Progenitor cell of endocrine pancreas (in vitro differentiated cells): Measurements from ENCODE around the gene SPECC1L. TPM values are rescaled to one million over a fixed set of nuclear protein-coding genes. Genes with fewer than 3 reads are reported as not detected.

Experiments
- DNase-seq: peaks from one replicate; pipeline ENCODE4 v3.0.0; 2021; ENCODE audit warnings: low spot score; ENCODE audit not compliant: unreplicated experiment
- H3K27ac Mint-ChIP-seq: 2 replicates; pipeline ENCODE4 v1.8.0; 2021; ENCODE audit warnings: mild to moderate bottlenecking, moderate library complexity, mixed read lengths
- H3K27me3 Mint-ChIP-seq: 2 replicates; pipeline ENCODE4 v1.8.0; 2021; ENCODE audit warnings: mixed read lengths
- H3K36me3 Mint-ChIP-seq: 2 replicates; pipeline ENCODE4 v1.8.0; 2022; ENCODE audit warnings: mixed read lengths; ENCODE audit not compliant: insufficient read depth
- H3K4me1 Mint-ChIP-seq: 2 replicates; pipeline ENCODE4 v1.8.0; 2021; ENCODE audit warnings: low read depth, mixed read lengths
- H3K4me3 Mint-ChIP-seq: 2 replicates; pipeline ENCODE4 v1.8.0; 2021; ENCODE audit warnings: low read depth, mild to moderate bottlenecking, moderate library complexity, mixed read lengths
- H3K9me3 Mint-ChIP-seq: 2 replicates; pipeline ENCODE4 v1.8.0; 2021; ENCODE audit warnings: low read depth, mixed read lengths
- CTCF ChIP-seq: fragments of 200-600 bp; sonication (generic); IDR thresholded peaks from one replicate; pipeline ENCODE4 v1.5.0; 2021; ENCODE audit warnings: antibody characterized with exemption, mild to moderate bottlenecking; ENCODE audit not compliant: unreplicated experiment
- total RNA-seq: library from RNA; stranded (reverse); gene quantifications from 2 replicates; pipeline ENCODE4 v1.2.1, GENCODE V29; 2021

SPECC1L gene
- total RNA-seq, 1 donor from 2014 or later: 96.9 TPM

GRCh38 chr22:24431309-24432034 is 160.8 kb downstream of the SPECC1L start:
- Mint-ChIP-seq H3K36me3 (no peaks in the 10 kb centered on the region), H3K9me3 (no peaks in the 10 kb centered on the region), H3K4me1 (peaks cover 1% of the 10 kb centered on the region), H3K27ac (no peak overlapping the region), H3K27me3 (peaks cover 10% of the 10 kb centered on the region), H3K4me3 (no peak overlapping the region)
- TF ChIP-seq CTCF: no peak
- DNase-seq: no peak

- Mint-ChIP-seq H3K4me3 (no peak overlapping the region), H3K27ac (no peak overlapping the region), H3K27me3 (peaks cover 5% of the 10 kb centered on the region), H3K4me1 (peaks cover 1% of the 10 kb centered on the region), H3K9me3 (no peaks in the 10 kb centered on the region), H3K36me3 (no peaks in the 10 kb centered on the region)
- no peak for DNase-seq
- no peak for TF ChIP-seq CTCF
These were observed 161.6 kb downstream of the SPECC1L start for GRCh38 chr22:24432059-24432853.

- no peak for TF ChIP-seq CTCF
These were observed 162.6 kb downstream of the SPECC1L start for GRCh38 chr22:24433001-24433827.

GRCh38 chr22:24433828-24434470 is 163.3 kb downstream of the SPECC1L start:
- H3K4me1 Mint-ChIP-seq: peaks cover 1% of the 10 kb centered on the region
- no peak overlapping the region for H3K27ac Mint-ChIP-seq
- no peaks in the 10 kb centered on the region for H3K36me3 Mint-ChIP-seq
- H3K27me3 Mint-ChIP-seq: no peaks in the 10 kb centered on the region
- H3K4me3 Mint-ChIP-seq: no peak overlapping the region
- H3K9me3 Mint-ChIP-seq: no peaks in the 10 kb centered on the region
- no peak for DNase-seq
- TF ChIP-seq CTCF: no peak

More at GRCh38 chr22:24433001-24433827, 162.6 kb downstream of the SPECC1L start:
- no peaks in the 10 kb centered on the region for H3K9me3 Mint-ChIP-seq
- no peak for DNase-seq
- peaks cover 1% of the 10 kb centered on the region for H3K4me1 Mint-ChIP-seq
- no peak overlapping the region for H3K27ac Mint-ChIP-seq
- H3K27me3 Mint-ChIP-seq: peaks cover 4% of the 10 kb centered on the region
- H3K4me3 Mint-ChIP-seq: no peak overlapping the region
- no peaks in the 10 kb centered on the region for H3K36me3 Mint-ChIP-seq
